GM12801 (cell line): ENCODE results near the gene JAML.

Source experiments
- TF ChIP-seq, protein P1 (sequence below): IDR thresholded peaks from one replicate; pipeline ENCODE4 v1.5.1; 2011; ENCODE audit warnings: control low read depth; ENCODE audit not compliant: insufficient read length; ENCODE audit errors: extremely low read depth

Gene JAML, protein sequence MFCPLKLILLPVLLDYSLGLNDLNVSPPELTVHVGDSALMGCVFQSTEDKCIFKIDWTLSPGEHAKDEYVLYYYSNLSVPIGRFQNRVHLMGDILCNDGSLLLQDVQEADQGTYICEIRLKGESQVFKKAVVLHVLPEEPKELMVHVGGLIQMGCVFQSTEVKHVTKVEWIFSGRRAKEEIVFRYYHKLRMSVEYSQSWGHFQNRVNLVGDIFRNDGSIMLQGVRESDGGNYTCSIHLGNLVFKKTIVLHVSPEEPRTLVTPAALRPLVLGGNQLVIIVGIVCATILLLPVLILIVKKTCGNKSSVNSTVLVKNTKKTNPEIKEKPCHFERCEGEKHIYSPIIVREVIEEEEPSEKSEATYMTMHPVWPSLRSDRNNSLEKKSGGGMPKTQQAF

DNA sequence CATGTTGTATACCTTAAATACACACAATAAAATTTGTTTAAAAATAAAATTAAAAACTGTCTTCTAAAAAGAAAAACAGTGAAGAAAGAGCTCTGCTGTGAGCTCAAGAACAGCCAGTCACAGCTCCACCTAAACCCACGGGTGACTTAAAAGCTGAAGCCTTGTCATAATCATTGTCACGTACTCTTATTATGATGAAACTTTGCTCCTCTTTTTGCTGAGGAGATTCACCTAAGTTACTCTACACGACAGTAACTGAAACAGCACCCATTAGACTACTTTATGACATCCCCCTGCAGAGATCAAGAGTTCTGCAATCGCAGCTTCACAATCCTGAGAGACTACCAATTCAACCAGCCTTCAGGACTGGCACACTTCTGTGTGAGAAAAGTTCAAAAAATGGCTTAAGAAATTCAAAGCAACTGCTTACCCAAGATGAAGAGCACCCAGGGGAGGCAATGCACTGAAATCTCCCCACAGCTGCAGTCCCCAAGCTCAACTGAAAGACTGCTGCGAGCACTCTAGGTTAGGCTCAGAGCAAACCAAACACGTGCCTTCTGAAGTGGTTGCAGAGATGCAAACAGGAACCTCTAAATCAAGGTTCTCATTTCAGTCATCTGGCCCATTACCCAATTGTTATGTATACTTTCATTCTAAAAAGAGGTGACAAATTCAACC, at the start of gene JAML:
Gene JAML (minus strand): TSS at position 501 of the 678 bp plus-strand sequence. CDS start 10,145 bp downstream, outside the sequence.
- TF ChIP-seq, protein P1, sequence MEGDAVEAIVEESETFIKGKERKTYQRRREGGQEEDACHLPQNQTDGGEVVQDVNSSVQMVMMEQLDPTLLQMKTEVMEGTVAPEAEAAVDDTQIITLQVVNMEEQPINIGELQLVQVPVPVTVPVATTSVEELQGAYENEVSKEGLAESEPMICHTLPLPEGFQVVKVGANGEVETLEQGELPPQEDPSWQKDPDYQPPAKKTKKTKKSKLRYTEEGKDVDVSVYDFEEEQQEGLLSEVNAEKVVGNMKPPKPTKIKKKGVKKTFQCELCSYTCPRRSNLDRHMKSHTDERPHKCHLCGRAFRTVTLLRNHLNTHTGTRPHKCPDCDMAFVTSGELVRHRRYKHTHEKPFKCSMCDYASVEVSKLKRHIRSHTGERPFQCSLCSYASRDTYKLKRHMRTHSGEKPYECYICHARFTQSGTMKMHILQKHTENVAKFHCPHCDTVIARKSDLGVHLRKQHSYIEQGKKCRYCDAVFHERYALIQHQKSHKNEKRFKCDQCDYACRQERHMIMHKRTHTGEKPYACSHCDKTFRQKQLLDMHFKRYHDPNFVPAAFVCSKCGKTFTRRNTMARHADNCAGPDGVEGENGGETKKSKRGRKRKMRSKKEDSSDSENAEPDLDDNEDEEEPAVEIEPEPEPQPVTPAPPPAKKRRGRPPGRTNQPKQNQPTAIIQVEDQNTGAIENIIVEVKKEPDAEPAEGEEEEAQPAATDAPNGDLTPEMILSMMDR: no peak

DNA sequence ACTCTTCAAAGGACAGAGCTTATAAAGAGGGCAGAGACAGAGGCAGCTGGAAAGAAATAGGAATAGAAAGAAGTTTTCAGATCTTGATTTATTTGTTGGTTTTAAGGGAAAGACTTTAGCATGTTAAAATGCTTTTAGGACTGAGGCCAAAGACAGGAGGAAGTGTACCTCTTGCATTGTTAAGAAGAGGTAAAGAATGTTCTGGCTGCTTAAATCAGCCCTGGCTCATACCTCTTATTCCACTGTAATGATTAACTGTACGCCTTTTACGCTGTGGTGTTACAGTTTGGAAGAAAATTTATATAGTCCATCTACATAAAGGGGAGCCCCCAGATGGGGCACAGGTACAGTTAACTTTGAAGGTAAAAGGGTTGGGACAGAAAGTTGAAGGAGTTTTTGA, 49.4 kb upstream of the JAML start:
- TF ChIP-seq, protein P1: no peak

DNA sequence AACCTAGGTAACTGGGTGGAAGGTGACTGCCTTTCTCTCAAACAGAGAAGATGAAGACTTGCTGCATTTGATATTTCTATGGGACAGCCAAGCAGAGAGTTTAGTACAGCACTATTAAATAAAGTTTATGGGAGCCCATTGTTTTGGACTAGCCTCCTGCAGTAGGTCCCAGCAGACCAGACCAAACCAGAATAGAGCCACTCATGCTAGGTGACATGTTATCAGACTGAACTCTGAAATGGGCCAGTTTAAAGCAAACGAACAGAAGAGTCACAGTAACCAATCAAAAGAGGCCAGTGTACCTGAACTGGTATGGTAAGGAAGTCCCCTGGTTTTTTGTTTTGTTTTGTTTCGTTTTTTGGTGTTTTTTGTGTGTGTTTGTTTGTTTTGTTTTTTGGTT, 47.2 kb upstream of the JAML start:
- TF ChIP-seq, protein P1: no peak

DNA sequence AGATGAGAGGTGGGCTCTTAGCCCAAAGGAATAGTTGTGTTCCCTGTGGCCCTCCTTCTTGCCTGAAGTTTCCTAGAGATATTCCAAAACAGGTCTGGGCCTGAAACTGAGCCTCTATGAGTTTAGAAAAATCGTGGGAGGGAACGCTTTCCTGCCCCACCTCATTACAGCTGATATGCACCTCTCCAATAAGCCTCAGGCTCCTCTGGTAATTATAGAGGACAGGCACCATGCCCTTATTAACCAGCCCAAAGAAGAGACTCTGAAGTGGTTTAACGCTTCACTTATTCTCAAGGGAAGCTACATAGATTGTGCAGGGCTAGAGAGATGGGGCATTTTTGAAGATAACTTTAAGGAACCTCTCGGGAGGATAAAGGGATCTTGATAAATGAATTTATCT, 42.7 kb upstream of the JAML start:
- TF ChIP-seq, protein P1: no peak

DNA sequence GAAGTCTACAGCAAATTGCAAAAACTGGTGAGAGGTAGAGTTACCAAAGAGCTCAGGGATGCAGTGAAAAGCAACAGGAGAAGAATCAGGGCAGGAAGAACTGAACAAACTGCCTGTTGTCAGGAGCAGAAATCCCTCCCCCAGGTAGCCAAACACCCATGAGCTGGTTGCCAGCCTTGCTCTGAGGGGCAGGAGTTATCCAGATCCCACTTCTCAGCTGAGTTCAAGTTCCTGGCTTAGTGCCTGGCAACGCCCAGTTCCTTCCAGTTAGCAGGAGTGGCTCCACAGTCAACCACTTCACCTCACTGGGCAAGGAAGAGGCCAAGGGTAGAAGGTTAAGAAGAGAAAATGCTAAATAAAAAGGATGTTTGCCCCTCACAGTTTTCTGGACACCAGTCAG, 41.1 kb upstream of the JAML start:
- TF ChIP-seq, protein P1: no peak

DNA sequence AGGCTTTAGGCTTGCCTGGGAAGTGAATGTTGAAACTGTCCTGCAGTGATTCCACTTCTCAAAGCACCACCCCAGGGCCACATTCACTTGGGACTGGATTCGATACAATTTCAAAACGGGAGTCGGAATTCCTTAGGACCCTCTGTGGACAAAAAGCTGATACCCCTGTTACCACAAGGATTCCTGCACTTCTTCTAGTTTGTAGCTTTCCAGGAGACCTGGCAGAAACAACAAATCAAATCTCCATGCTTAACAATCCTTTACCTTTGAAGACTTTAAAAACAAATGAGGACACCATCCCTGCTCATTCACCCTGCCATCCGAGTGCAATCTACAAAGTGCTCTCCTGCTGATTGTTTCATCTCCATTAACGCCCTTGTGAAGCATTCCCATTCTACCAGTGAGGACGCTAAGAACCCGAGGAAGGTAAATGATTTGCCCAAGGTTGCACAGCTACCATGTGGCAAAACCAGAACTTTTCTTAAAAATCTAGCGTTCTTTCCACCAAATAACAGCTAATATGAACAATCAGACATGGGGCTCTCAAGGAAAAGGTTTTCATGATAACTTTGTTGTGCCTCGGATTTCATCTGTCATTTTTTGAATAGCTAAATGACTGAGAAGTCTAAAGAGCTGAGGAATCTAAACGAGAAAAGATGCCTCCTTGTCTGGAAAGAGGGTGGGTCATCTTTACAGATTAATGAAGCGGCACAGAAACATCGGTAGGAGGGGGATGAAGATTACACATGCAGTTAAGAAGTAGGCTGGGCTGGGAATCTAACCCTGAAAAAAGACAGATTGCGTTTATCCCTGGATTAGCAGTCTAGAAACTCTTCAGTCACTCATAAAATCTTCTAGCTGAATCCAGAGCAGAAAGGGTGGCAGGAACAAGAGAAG, 40.0 kb upstream of the JAML start:
- TF ChIP-seq, protein P1: no peak
